ENCODE data around the gene PGM5. TPM values are rescaled to one million over a fixed set of nuclear protein-coding genes. Genes with fewer than 3 reads are reported as not detected.

PGM5 gene
- total and polyA plus RNA-seq, 4 donors = 33.7 to 124 (median 79.0) TPM

GRCh38 chr9:68567565-68567964, 211.2 kb downstream of the PGM5 start:
- Histone ChIP-seq H3K27ac (ENCODE audit: low read depth in 1 of 2, low read length in 2 of 2) (peak overlapping the region in 1 of 2 donors; percentile 0), H3K27me3 (ENCODE audit: control insufficient read depth in 1 of 2, insufficient read depth in 2 of 2, low read length in 1 of 2) (no peaks in the 10 kb centered on the region), H3K9me3 (ENCODE audit: control insufficient read depth, low read length) (no peaks in the 10 kb centered on the region), H3K4me1 (ENCODE audit: control insufficient read depth in 1 of 2, insufficient read depth in 2 of 2, low read length in 2 of 2) (peaks cover 2 to 4% of the 10 kb centered on the region in 2 donors), H3K4me3 (ENCODE audit: low read length in 2 of 2) (no peak overlapping the region), H3K36me3 (ENCODE audit: control insufficient read depth in 1 of 2, insufficient read depth in 2 of 2, low read length in 1 of 2) (no peaks in the 10 kb centered on the region)
- ATAC-seq (ENCODE audit: low FRiP score) (peak; percentile 36), DNase-seq (no peak)
- intact Hi-C loops (cut with DNase I) = loop anchor here (5.0 to 10.0 kb wide), 2 partner anchors 60 to 63 kb away; no protein-coding TSS in a partner anchor
- 26 to 31% methylated on average over 3 of the region's 3 CpGs for WGBS, 2 donors

- ATAC-seq (ENCODE audit: low FRiP score) = no peak
- H3K27me3 ChIP-seq (ENCODE audit: control insufficient read depth in 1 of 2, insufficient read depth in 2 of 2, low read length in 1 of 2) = no peaks in the 10 kb centered on the region
Observed at GRCh38 chr9:68574150-68574549, 217.7 kb downstream of the PGM5 start.

GRCh38 chr9:68575817-68576216, 219.4 kb downstream of the PGM5 start:
- WGBS, 2 donors = 70 to 72% methylated on average over 5 of the region's 5 CpGs
- H3K27ac ChIP-seq (ENCODE audit: low read depth in 1 of 2, low read length in 2 of 2) = no peak overlapping the region
- no peaks in the 10 kb centered on the region for H3K27me3 ChIP-seq (ENCODE audit: control insufficient read depth in 1 of 2, insufficient read depth in 2 of 2, low read length in 1 of 2)
- H3K4me3 ChIP-seq (ENCODE audit: low read length in 2 of 2) = no peak overlapping the region
- H3K9me3 ChIP-seq (ENCODE audit: control insufficient read depth, low read length) = no peaks in the 10 kb centered on the region
- ATAC-seq (ENCODE audit: low FRiP score) = no peak
- H3K4me1 ChIP-seq (ENCODE audit: control insufficient read depth in 1 of 2, insufficient read depth in 2 of 2, low read length in 2 of 2) = no peaks in the 10 kb centered on the region
- H3K36me3 ChIP-seq (ENCODE audit: control insufficient read depth in 1 of 2, insufficient read depth in 2 of 2, low read length in 1 of 2) = no peaks in the 10 kb centered on the region
- no peak for DNase-seq
- intact Hi-C loops (cut with DNase I) = loop anchor here in 1 of 2 donors (10.0 kb wide), 1 partner anchor 449 kb away; no protein-coding TSS in a partner anchor

More at GRCh38 chr9:68574150-68574549, 217.7 kb downstream of the PGM5 start:
- Histone ChIP-seq H3K4me1 (ENCODE audit: control insufficient read depth in 1 of 2, insufficient read depth in 2 of 2, low read length in 2 of 2) (no peaks in the 10 kb centered on the region), H3K9me3 (ENCODE audit: control insufficient read depth, low read length) (no peaks in the 10 kb centered on the region), H3K4me3 (ENCODE audit: low read length in 2 of 2) (no peak overlapping the region), H3K36me3 (ENCODE audit: control insufficient read depth in 1 of 2, insufficient read depth in 2 of 2, low read length in 1 of 2) (no peaks in the 10 kb centered on the region), H3K27ac (ENCODE audit: low read depth in 1 of 2, low read length in 2 of 2) (no peak overlapping the region)
- DNase-seq = no peak
- intact Hi-C loops (cut with DNase I) = loop anchor here in 1 of 2 donors (10.0 kb wide), 1 partner anchor 451 kb away; no protein-coding TSS in a partner anchor
- 55 to 59% methylated on average over 3 of the region's 3 CpGs for WGBS, 2 donors

GRCh38 chr9:68577774-68578591, 221.6 kb downstream of the PGM5 start:
- no peaks in the 10 kb centered on the region for H3K4me1 ChIP-seq (ENCODE audit: control insufficient read depth in 1 of 2, insufficient read depth in 2 of 2, low read length in 2 of 2)
- H3K27me3 ChIP-seq (ENCODE audit: control insufficient read depth in 1 of 2, insufficient read depth in 2 of 2, low read length in 1 of 2) = no peaks in the 10 kb centered on the region
- 86% methylated on average over 7 of the region's 7 CpGs for WGBS, 2 donors
- no peak for ATAC-seq (ENCODE audit: low FRiP score)
- no peaks in the 10 kb centered on the region for H3K9me3 ChIP-seq (ENCODE audit: control insufficient read depth, low read length)
- no peak for DNase-seq
- no peak overlapping the region for H3K4me3 ChIP-seq (ENCODE audit: low read length in 2 of 2)
- no peaks in the 10 kb centered on the region for H3K36me3 ChIP-seq (ENCODE audit: control insufficient read depth in 1 of 2, insufficient read depth in 2 of 2, low read length in 1 of 2)
- intact Hi-C loops (cut with DNase I) = loop anchor here in 1 of 2 donors (10.0 kb wide), 1 partner anchor 447 kb away; no protein-coding TSS in a partner anchor
- no peak overlapping the region for H3K27ac ChIP-seq (ENCODE audit: low read depth in 1 of 2, low read length in 2 of 2)

Other genes starting within 250 kb of the PGM5 start
- 10 to 100 TPM; 20.5 to 38.6 TPM for gene ZNG1C, start 114.6 kb upstream of the PGM5 start, total RNA-seq
- 10 to 100 TPM; 13.5 to 16.2 TPM for gene ZNG1C, start 114.6 kb upstream of the PGM5 start, polyA plus RNA-seq
- gene FOXD4L3, start 53.7 kb upstream of the PGM5 start, total RNA-seq = not detected
- gene FOXD4L3, start 53.7 kb upstream of the PGM5 start, polyA plus RNA-seq = not detected
- gene TMEM252, start 184.3 kb downstream of the PGM5 start, total RNA-seq = not detected
- under 1 TPM in 1 of 2 donors, not detected in 1; 0.75 TPM for gene TMEM252, start 184.3 kb downstream of the PGM5 start, polyA plus RNA-seq